GM23248 (cell line): ENCODE results near the gene HRK.

Experiments used
- EZH2 ChIP-seq: fragments of 200-600 bp; sonication (generic); IDR thresholded peaks from 2 replicates; pipeline ENCODE4 v1.6.1; 2018; ENCODE audit warnings: antibody characterized with exemption, mild to moderate bottlenecking; ENCODE audit not compliant: insufficient read depth, poor library complexity, severe bottlenecking
- EZH2phosphoT487 ChIP-seq: fragments of 200-600 bp; sonication (generic); IDR thresholded peaks from 2 replicates; pipeline ENCODE4 v1.6.1; 2018; ENCODE audit warnings: antibody characterized with exemption, moderate library complexity, mild to moderate bottlenecking, low read depth; ENCODE audit not compliant: insufficient read depth

GRCh38 chr12:116929885-116930284, 48.6 kb upstream of the HRK start:
- TF ChIP-seq EZH2 (no peak), EZH2phosphoT487 (no peak)
